Neural progenitor cell (in vitro differentiated cells): Measurements from ENCODE around the gene FBRSL1. TPM values are rescaled to one million over a fixed set of nuclear protein-coding genes. Genes with fewer than 3 reads are reported as not detected.
A peak's percentile ranks its signal among the peaks of the same experiment; 100 is the strongest.

Source experiments
- DNase-seq: peaks from one replicate; pipeline ENCODE4 v3.0.0-alpha.2; 2016; ENCODE audit warnings: low spot score
- H2AFZ ChIP-seq: fragments of 200-600 bp; sonication (generic); replicated peaks from 2 replicates; pipeline ENCODE4 v1.6.1; 2016; ENCODE audit warnings: antibody characterized with exemption
- H3F3A ChIP-seq: fragments of 200-600 bp; sonication (generic); 2 replicates; pipeline ENCODE4 v1.6.1; 2016; ENCODE audit warnings: antibody characterized with exemption, low read depth
- H3K27ac ChIP-seq: fragments of 200-600 bp; sonication (generic); 2 replicates; pipeline ENCODE4 v1.5.1; 2016; ENCODE audit warnings: mild to moderate bottlenecking
- H3K27me3 ChIP-seq: fragments of 200-600 bp; sonication (generic); 2 replicates; pipeline ENCODE4 v1.6.1; 2016; ENCODE audit warnings: mild to moderate bottlenecking, moderate library complexity
- H3K36me3 ChIP-seq: fragments of 200-600 bp; sonication (generic); 2 replicates; pipeline ENCODE4 v1.5.1; 2016
- H3K4me1 ChIP-seq: fragments of 200-600 bp; sonication (generic); 2 replicates; pipeline ENCODE4 v1.6.1; 2016; ENCODE audit warnings: mixed run types
- H3K4me2 ChIP-seq: fragments of 200-600 bp; sonication (generic); 2 replicates; pipeline ENCODE4 v1.6.1; 2016
- H3K4me3 ChIP-seq: fragments of 200-600 bp; sonication (generic); 2 replicates; pipeline ENCODE4 v1.5.1; 2016
- H3K79me2 ChIP-seq: fragments of 200-600 bp; sonication (generic); 2 replicates; pipeline ENCODE4 v1.6.1; 2016; ENCODE audit warnings: low read depth
- H3K9ac ChIP-seq: fragments of 200-600 bp; sonication (generic); 2 replicates; pipeline ENCODE4 v1.6.1; 2016
- H3K9me3 ChIP-seq: fragments of 200-600 bp; sonication (generic); 2 replicates; pipeline ENCODE4 v1.5.1; 2016; ENCODE audit warnings: low read depth
- H4K20me1 ChIP-seq: fragments of 200-600 bp; sonication (generic); 2 replicates; pipeline ENCODE4 v1.6.1; 2016; ENCODE audit warnings: low read depth
- H3K27ac Mint-ChIP-seq: 3 replicates; pipeline ENCODE4 v1.8.0; 2021; ENCODE audit warnings: mixed read lengths
- H3K27me3 Mint-ChIP-seq: 2 replicates; pipeline ENCODE4 v1.8.0; 2022; ENCODE audit warnings: low read depth, mild to moderate bottlenecking, inconsistent platforms, moderate library complexity, mixed read lengths; ENCODE audit not compliant: insufficient read depth
- H3K36me3 Mint-ChIP-seq: 3 replicates; pipeline ENCODE4 v1.8.0; 2021; ENCODE audit warnings: mixed read lengths
- H3K4me1 Mint-ChIP-seq: 3 replicates; pipeline ENCODE4 v1.8.0; 2021; ENCODE audit warnings: mixed read lengths
- H3K4me3 Mint-ChIP-seq: 3 replicates; pipeline ENCODE4 v1.8.0; 2021; ENCODE audit warnings: mild to moderate bottlenecking, moderate library complexity, mixed read lengths
- H3K9me3 Mint-ChIP-seq: 3 replicates; pipeline ENCODE4 v1.8.0; 2020; ENCODE audit warnings: mixed read lengths
- CTCF ChIP-seq: fragments of 200-600 bp; sonication (generic); IDR thresholded peaks from 2 replicates; pipeline ENCODE4 v1.5.1; 2017; ENCODE audit warnings: antibody characterized with exemption, mild to moderate bottlenecking
- EZH2 ChIP-seq: fragments of 200-600 bp; sonication (generic); IDR thresholded peaks from 2 replicates; pipeline ENCODE4 v1.6.1; 2017; ENCODE audit warnings: antibody characterized with exemption, mild to moderate bottlenecking, moderate library complexity
- EZH2phosphoT487 ChIP-seq: fragments of 200-600 bp; sonication (generic); IDR thresholded peaks from 2 replicates; pipeline ENCODE4 v1.6.1; 2017; ENCODE audit warnings: antibody characterized with exemption
- total RNA-seq: library from RNA; depleted of rRNA; stranded (reverse); fragments of >200 nt; gene quantifications from 2 replicates; pipeline ENCODE4 v1.2.3, GENCODE V29; 2015; ENCODE audit warnings: low replicate concordance

Gene FBRSL1
- total RNA-seq, 1 donor from 2014 or later: 7.4 TPM

GRCh38 chr12:132542661-132543060 lies 52.7 kb downstream of the FBRSL1 start:
- H2AFZ ChIP-seq: no peak overlapping the region
- peaks cover 10% of the 10 kb centered on the region for H3F3A ChIP-seq
- H4K20me1 ChIP-seq: peaks cover 9% of the 10 kb centered on the region
- Mint-ChIP-seq H3K4me1 (peaks cover 17% of the 10 kb centered on the region), H3K36me3 (peaks cover 4% of the 10 kb centered on the region), H3K9me3 (no peaks in the 10 kb centered on the region), H3K27me3 (peaks cover 5% of the 10 kb centered on the region), H3K27ac (no peak overlapping the region), H3K4me3 (no peak overlapping the region)
- no peak overlapping the region for H3K27ac ChIP-seq
- H3K9ac ChIP-seq: no peak overlapping the region
- no peak for DNase-seq
- peaks cover 11% of the 10 kb centered on the region for H3K4me1 ChIP-seq
- H3K9me3 ChIP-seq: no peaks in the 10 kb centered on the region
- H3K27me3 ChIP-seq: peaks cover 84% of the 10 kb centered on the region
- H3K36me3 ChIP-seq: no peaks in the 10 kb centered on the region
- TF ChIP-seq EZH2phosphoT487: no peak
- no peak for TF ChIP-seq EZH2
- TF ChIP-seq CTCF: no peak
- no peak overlapping the region for H3K4me2 ChIP-seq
- no peaks in the 10 kb centered on the region for H3K79me2 ChIP-seq
- H3K4me3 ChIP-seq: no peak overlapping the region

- Mint-ChIP-seq H3K4me3 (no peak overlapping the region), H3K27ac (no peak overlapping the region), H3K36me3 (peaks cover 4% of the 10 kb centered on the region), H3K27me3 (peaks cover 5% of the 10 kb centered on the region), H3K4me1 (peaks cover 16% of the 10 kb centered on the region), H3K9me3 (no peaks in the 10 kb centered on the region)
- H3K27ac ChIP-seq: no peak overlapping the region
- no peak overlapping the region for H3K9ac ChIP-seq
- H3K36me3 ChIP-seq: no peaks in the 10 kb centered on the region
- DNase-seq: no peak
- TF ChIP-seq CTCF: no peak
- no peak overlapping the region for H3K4me2 ChIP-seq
- H3K4me1 ChIP-seq: peaks cover 11% of the 10 kb centered on the region
- no peaks in the 10 kb centered on the region for H3K9me3 ChIP-seq
- peaks cover 84% of the 10 kb centered on the region for H3K27me3 ChIP-seq
- no peaks in the 10 kb centered on the region for H3K79me2 ChIP-seq
- H3K4me3 ChIP-seq: no peak overlapping the region
- H2AFZ ChIP-seq: no peak overlapping the region
- peaks cover 9% of the 10 kb centered on the region for H4K20me1 ChIP-seq
- H3F3A ChIP-seq: peaks cover 10% of the 10 kb centered on the region
Observed at GRCh38 chr12:132543298-132544079, 53.5 kb downstream of the FBRSL1 start.

- H3K27me3 Mint-ChIP-seq: peaks cover 8% of the 10 kb centered on the region
- H3K27ac Mint-ChIP-seq: no peak overlapping the region
- TF ChIP-seq EZH2: no peak
- TF ChIP-seq CTCF: peak; percentile 24
- DNase-seq: peak; percentile 30
- H3K9me3 ChIP-seq: no peaks in the 10 kb centered on the region
- H3K4me1 ChIP-seq: peaks cover 11% of the 10 kb centered on the region
- H3K4me3 Mint-ChIP-seq: no peak overlapping the region
- H3K4me2 ChIP-seq: no peak overlapping the region
- no peak overlapping the region for H3K9ac ChIP-seq
- H2AFZ ChIP-seq: no peak overlapping the region
- H3K36me3 Mint-ChIP-seq: peaks cover 4% of the 10 kb centered on the region
- H3K4me1 Mint-ChIP-seq: peaks cover 16% of the 10 kb centered on the region
- H3K4me3 ChIP-seq: no peak overlapping the region
- no peak overlapping the region for H3K27ac ChIP-seq
- H3K79me2 ChIP-seq: no peaks in the 10 kb centered on the region
- no peaks in the 10 kb centered on the region for H3K36me3 ChIP-seq
- H3K9me3 Mint-ChIP-seq: no peaks in the 10 kb centered on the region
- peaks cover 9% of the 10 kb centered on the region for H4K20me1 ChIP-seq
- peaks cover 87% of the 10 kb centered on the region for H3K27me3 ChIP-seq
- H3F3A ChIP-seq: peaks cover 10% of the 10 kb centered on the region
Observed at GRCh38 chr12:132544080-132544397, 54.1 kb downstream of the FBRSL1 start.
